KOPT-K1 (cell line): ENCODE measurements around the gene GPR143.
"Not testable (repeated sequence)": the region's sequence is repeated elsewhere in the genome, so short reads cannot be mapped to it uniquely, and the experiment has no call there.

ENCODE experiments used
- H3K27ac ChIP-seq: fragments of 200-600 bp; sonication (generic); 2 replicates; pipeline ENCODE4 v1.5.1; 2016; ENCODE audit warnings: antibody characterized with exemption, mild to moderate bottlenecking, low read depth, low read length; ENCODE audit not compliant: poor library complexity, severe bottlenecking
- H3K36me3 ChIP-seq: fragments of 200-600 bp; sonication (generic); 2 replicates; pipeline ENCODE4 v1.5.1; 2017; ENCODE audit warnings: antibody characterized with exemption, mild to moderate bottlenecking, low read length, moderate library complexity; ENCODE audit not compliant: insufficient read depth
- H3K9me3 ChIP-seq: fragments of 200-600 bp; sonication (generic); 2 replicates; pipeline ENCODE4 v1.5.1; 2017; ENCODE audit warnings: antibody characterized with exemption, low read length, mild to moderate bottlenecking; ENCODE audit not compliant: insufficient read depth, poor library complexity, severe bottlenecking

The GPR143 gene

GRCh38 chrX:9765737-9766097 lies at the start of gene GPR143:
Gene GPR143 (minus strand): TSS chrX:9765847. CDS start chrX:9765817, 30 bp downstream.
- H3K9me3 ChIP-seq: no peaks in the 10 kb centered on the region
- H3K27ac ChIP-seq: no peak within 1 kb of the TSS
- no peaks in the 10 kb centered on the region for H3K36me3 ChIP-seq

GRCh38 chrX:9811086-9811485 lies 45.4 kb upstream of the GPR143 start:
- not testable (repeated sequence) for H3K27ac ChIP-seq, H3K36me3 ChIP-seq, H3K9me3 ChIP-seq

- H3K27ac ChIP-seq, H3K9me3 ChIP-seq: not testable (repeated sequence)
These were observed 44.2 kb upstream of the GPR143 start for GRCh38 chrX:9809876-9810275.

GRCh38 chrX:9807355-9808182 lies 41.9 kb upstream of the GPR143 start:
- H3K9me3 ChIP-seq: no peaks in the 10 kb centered on the region
- H3K27ac ChIP-seq: no peak overlapping the region
- H3K36me3 ChIP-seq: no peaks in the 10 kb centered on the region

More at GRCh38 chrX:9809876-9810275, 44.2 kb upstream of the GPR143 start:
- not testable (repeated sequence) for H3K36me3 ChIP-seq

GRCh38 chrX:9805956-9806355 lies 40.3 kb upstream of the GPR143 start:
- no peaks in the 10 kb centered on the region for H3K9me3 ChIP-seq
- H3K27ac ChIP-seq: no peak overlapping the region
- H3K36me3 ChIP-seq: no peaks in the 10 kb centered on the region

GRCh38 chrX:9804444-9804843 lies 38.8 kb upstream of the GPR143 start:
- Histone ChIP-seq H3K27ac (no peak overlapping the region), H3K9me3 (peaks cover 8% of the 10 kb centered on the region), H3K36me3 (no peaks in the 10 kb centered on the region)

GRCh38 chrX:9802737-9803136 lies 37.1 kb upstream of the GPR143 start:
- Histone ChIP-seq H3K9me3 (peaks cover 8% of the 10 kb centered on the region), H3K36me3 (no peaks in the 10 kb centered on the region), H3K27ac (no peak overlapping the region)

GRCh38 chrX:9797384-9798360 lies 32.0 kb upstream of the GPR143 start:
- no peaks in the 10 kb centered on the region for H3K36me3 ChIP-seq
- no peak overlapping the region for H3K27ac ChIP-seq
- peaks cover 8% of the 10 kb centered on the region for H3K9me3 ChIP-seq

DNA sequence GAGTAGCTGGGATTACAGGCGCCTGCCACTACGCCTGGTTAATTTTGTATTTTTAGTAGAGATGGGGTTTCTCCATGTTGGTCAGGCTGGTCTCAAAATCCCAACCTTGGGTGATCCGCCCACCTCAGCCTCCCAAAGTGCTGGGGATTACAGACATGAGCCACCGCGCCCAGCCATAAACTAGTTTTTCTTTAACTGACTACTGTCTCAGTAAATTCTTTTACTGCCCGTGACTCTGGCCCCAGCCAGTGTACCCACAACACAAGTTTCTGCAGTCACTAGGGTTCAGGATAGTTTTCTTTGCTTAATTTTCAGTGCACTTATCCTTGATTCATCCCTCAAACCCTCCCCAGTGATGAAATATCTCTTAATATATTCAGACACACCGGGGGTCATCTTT lies 28.8 kb upstream of the GPR143 start:
- Histone ChIP-seq H3K9me3 (peaks cover under 1% of the 10 kb centered on the region), H3K27ac (no peak overlapping the region), H3K36me3 (no peaks in the 10 kb centered on the region)

DNA sequence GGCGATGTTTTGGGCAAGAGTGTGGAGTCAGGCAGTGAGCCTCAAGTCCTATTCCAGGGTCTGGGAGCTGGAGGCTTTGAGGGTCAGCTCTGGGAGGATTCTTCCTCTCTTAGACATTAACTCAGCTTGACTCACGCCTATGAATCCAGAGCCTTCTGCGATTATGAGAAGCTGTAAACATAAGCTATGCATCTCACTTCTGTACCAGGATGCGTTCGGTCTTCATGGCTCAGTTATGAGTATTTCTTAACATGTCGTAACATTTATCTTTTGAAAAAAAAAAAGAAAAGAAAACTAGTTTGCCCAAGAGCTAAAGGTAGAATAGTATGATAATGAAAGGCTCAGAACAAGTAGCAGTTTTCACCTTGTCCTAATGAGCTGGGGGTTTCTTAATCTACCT lies 25.2 kb upstream of the GPR143 start:
- no peak overlapping the region for H3K27ac ChIP-seq

GRCh38 chrX:9789555-9789954 lies 23.9 kb upstream of the GPR143 start:
- Histone ChIP-seq H3K9me3 (no peaks in the 10 kb centered on the region), H3K36me3 (no peaks in the 10 kb centered on the region), H3K27ac (no peak overlapping the region)

More for the DNA sequence above, 25.2 kb upstream of the GPR143 start:
- Histone ChIP-seq H3K9me3 (no peaks in the 10 kb centered on the region), H3K36me3 (no peaks in the 10 kb centered on the region)

DNA sequence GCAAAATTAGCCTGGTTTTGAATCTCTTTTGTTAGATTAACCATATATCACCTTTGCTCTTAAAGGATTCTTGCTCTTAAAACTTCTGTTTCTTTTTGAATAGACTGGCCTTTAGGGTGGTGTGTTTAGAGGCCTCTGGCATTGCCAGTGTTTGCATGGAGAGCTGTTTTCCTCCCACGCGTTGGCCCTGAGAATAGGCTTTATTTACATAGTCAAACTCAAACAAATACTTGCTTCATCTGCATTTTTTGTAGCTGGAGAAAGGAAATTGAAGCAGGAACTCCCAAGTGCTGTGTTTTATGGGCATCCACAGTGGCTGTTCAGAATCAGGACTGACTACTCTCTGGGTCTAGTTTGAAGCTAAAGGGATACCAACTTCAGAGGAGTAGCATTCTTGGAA lies 23.3 kb upstream of the GPR143 start:
- no peaks in the 10 kb centered on the region for H3K9me3 ChIP-seq
- H3K27ac ChIP-seq: no peak overlapping the region
- H3K36me3 ChIP-seq: no peaks in the 10 kb centered on the region

DNA sequence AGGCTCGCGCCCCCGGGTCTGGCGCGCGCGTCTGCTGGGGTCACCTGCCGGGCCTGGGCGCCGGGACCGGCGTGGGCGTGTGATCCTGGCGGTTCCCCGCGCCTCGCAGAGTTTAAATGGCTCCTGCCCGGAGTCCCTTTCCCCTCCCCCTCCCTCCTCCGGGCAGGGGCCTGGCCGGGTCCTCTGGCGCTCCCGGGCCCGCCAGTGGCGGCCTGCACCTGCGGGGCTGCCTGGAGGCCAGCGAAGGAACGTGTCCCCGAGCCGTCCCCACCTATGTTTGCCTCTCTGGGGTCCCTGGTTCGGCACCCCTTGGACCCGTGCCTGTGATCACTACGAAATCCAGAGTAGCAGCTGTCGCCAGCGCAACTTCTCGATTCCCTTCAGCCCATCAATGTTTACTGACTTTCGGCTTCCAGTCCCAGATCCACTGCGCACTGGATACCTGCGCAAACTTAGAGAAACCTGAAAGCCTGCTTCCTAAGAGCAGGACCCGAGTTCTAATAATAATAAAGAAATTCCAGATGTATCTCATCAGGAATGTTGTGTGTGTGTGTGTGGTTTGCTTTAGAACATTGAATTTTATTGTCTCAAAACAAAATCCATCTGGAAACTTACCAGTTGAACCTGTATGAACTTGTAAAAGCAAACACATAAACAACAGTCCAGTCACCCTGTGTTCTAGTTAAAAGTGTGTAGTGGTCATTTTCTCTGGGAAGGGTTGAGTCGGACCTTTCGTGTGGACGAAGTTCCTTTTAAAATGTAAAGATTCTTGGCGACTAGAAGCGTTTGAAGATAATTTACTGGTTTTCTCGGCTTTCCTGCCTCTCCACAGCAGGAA lies 21.4 kb upstream of the GPR143 start:
- H3K27ac ChIP-seq: no peak overlapping the region

DNA sequence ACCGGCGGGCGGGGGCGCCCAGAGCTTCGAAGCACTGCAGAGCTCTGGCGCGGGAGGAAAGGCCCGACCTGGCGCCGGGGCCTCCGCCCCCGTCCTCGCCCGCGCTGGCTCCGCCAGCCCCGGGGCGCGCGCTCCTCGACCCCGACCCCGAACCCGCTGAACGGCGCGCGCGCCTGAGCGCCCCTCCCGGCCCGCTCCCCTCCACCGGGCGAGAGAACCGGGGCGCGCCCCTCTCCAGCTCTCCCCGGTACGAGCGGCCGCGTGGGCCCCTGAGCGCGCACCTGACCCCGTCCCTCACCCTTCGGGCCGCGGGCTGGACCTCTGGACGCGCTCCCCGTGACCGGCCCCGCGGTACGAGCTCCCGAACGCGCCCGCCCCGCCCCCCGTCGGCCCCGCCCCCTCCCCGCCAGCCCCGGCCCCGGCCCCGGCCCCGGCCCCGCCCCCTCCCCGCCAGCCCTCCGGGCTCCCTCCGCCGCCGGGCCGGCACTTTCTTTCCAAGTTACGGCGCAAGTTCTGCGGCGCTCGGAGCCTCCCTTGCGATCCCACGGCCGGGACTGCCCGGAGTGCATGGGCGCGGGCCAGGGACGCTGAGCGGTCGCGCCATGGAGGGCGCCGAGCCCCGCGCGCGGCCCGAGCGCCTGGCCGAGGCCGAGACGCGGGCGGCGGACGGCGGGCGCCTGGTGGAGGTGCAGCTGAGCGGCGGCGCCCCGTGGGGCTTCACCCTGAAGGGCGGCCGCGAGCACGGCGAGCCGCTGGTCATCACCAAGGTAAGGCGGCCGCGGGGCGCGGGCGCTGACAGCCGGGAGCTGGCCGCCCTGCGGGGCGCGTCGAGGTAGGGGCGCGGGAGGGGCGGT lies 20.5 kb upstream of the GPR143 start, which contains the start of gene SHROOM2:
SHROOM2 (plus strand) TSS at position 486 of the 854 bp plus-strand sequence; CDS start at position 603, 117 bp downstream.
- no peaks in the 10 kb centered on the region for H3K36me3 ChIP-seq
- H3K27ac ChIP-seq: no peak within 1 kb of the TSS
- H3K9me3 ChIP-seq: no peaks in the 10 kb centered on the region

More for the DNA sequence above, 21.4 kb upstream of the GPR143 start:
- no peaks in the 10 kb centered on the region for H3K36me3 ChIP-seq
- H3K9me3 ChIP-seq: no peaks in the 10 kb centered on the region
